Stromal cell of bone marrow (primary cell): ENCODE measurements around the gene NALCN.
"Not testable (repeated sequence)": the region's sequence is repeated elsewhere in the genome, so short reads cannot be mapped to it uniquely, and the experiment has no call there.

Source experiments
- DNase-seq: peaks from one replicate; pipeline ENCODE4 v3.0.0-alpha.2; 2012; ENCODE audit warnings: low read depth

NALCN gene

DNA sequence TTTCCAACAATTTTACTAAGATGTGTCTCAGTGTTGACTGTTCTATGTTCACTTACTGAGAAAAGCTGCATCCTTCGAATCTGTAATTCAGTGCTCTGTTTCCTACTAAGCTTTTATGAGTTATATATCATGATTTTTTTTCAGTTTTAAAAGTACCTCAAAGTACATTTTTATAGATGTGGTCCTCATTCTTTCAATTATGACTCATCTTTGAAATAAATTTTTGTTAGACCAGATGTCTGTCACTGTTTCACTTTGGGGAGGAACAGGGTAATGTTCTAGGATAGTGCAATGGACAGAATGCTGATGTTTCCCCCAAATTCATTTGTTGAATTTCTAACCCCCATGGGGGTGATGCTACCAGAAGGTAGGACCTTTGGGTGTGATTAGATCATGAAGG lies 74.8 kb downstream of the NALCN start:
- no peak for DNase-seq

DNA sequence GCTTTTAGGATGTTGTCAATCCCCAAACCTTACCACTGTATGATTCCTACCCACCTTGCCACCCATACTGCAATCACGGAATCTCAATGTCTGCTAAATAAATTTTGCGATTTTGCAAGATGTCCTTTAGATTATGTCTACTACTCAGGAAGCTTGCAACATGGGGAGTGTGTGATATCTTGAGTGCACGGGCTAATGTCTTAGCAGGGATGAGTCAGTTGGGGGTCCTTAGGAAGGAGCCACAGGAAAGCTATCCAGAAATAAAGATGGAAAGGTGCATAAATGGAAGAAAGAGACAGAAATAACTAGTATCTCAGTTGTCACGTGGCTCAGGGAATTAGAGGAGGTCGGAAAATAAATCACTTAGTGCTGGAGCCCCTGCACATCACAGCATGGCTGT lies 77.1 kb downstream of the NALCN start:
- DNase-seq, result no peak

DNA sequence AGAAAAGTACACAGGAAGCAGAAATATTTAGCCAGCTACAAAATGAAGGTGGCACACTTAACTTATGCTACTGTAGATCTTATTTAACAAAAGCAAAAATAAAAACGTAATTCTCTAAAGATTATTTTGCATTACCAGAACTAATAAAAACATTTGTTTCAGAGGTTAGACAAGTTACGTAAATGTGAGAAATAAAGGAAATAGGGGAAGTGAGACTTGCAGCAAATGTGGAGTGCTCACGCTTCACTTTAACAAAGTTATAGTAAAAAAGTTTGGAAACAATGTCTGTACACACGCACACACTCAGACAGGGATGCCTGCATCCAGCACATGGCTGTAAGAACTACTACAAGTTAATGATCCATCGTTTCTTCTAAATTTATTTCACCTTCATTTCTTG lies 83.7 kb downstream of the NALCN start:
- DNase-seq, result no peak

DNA sequence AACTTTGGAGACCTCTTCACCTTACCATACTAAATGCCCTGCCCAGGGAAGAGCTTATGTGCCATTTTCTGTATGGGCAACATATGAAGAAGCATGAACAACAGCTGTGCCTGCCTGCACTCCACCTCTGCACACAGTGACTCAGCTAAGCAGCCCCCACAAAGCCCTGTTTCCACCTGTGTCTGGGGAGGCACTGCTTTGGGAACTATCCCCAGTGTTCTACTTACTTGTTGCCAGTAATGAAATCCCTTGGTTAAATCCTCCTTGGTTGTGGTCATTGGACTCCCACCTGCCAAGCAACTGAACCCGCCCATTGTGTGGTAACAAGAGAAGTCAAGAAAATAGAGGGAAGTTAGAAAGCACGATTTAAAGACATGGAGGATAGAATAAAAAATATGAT lies 84.6 kb downstream of the NALCN start:
- DNase-seq, result no peak

DNA sequence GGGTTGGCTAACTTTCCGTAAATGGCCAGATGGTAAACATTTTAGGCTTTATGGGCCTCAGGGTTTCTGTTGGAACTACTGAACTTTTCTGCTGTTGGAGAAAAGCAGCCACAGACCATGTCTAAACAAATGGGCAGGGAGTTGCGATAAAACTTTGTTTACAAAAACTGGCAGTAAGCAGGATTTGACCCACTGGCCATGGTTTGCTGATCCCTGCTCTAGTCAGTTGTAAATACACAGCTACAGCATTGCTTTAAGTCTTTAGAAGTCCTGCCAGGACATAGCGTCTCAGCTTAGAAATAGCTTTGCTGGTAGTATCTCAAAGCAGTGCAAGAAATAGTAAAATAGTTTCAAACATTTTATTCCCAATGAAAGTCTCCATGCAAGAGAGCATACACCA lies 88.4 kb downstream of the NALCN start:
- DNase-seq, result no peak

DNA sequence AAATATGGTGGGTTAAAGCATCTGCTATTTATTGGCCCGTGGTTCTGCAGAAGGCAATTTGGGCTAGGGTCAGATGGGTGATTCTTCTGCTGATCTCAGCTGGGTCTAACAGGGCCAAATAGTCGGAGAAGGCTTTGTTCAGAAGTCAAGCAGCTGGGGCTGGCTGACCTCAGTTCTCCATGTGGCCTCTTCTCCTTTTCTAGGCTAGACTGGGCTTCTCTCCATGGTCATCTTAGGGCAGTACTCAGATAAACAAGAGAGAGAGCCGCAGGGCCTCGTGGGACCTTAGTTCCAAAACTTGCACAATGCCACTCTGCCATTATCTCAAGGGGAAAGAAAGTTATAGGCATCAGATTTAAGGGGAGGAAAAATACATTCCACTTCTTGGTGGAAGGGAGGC lies 89.6 kb downstream of the NALCN start:
- DNase-seq, result no peak

DNA sequence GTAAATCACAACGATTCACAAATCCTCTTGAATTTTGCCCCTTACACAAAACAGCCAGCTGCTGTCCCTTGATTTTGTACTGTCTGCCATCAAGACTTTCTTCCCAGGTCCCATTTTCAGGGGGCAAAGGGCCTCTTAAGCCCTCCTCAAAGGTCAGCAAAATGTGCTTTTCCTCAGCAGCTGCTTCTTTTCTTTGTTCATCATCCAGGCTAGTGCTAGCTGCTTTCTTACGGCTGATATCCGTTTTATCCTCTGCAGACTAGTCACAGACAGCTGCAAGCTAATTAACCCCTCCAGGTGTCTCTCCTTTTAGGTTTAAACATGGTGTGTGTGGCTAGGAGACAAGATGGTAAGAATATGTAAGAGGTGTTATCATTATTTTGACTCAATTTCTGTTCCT lies 90.9 kb downstream of the NALCN start:
- DNase-seq, result no peak

DNA sequence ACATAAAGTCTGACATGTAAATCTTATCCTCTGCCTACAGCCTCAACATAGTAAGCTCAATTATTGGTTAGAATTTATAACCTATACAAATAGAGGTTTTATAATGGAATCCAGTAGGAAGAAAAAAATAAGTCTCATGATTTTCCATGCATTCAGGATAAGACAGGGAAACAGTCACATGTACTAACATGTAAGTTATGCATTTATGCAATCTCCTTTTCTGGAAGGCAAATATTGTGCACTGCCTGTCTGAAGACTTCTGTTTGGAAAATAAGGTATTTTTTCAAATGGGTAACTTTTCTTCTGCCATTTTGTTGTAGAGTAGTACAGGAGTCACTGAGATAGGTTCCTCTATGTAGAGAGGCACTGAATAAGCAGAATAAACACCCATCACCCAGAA lies 92.7 kb downstream of the NALCN start:
- DNase-seq, result no peak

DNA sequence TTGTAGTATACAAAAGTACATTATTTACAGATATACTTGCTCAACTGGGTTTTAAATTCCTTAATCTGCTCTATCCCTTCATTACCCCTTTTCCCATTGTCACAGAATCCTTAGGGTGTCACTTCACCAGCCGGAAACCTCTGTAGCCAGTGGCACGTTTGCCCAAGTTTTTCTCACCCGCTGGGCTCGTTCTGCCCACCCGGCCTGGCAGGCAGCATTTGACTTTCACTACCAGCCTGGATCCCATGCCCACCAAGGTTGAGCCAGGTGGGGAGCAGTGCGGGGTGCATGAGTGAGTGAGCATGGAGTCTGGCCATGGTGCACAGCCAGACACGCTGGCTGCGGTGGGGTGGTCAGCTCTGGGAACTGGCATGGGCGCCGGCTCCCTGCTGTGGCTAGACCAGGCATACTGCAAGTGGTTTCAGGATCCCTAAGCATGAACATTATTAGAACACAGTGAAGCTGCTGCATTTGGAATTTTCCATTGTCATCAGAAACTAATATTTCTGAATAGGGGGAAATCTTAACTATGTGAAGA lies 98.3 kb downstream of the NALCN start:
- no peak for DNase-seq

DNA sequence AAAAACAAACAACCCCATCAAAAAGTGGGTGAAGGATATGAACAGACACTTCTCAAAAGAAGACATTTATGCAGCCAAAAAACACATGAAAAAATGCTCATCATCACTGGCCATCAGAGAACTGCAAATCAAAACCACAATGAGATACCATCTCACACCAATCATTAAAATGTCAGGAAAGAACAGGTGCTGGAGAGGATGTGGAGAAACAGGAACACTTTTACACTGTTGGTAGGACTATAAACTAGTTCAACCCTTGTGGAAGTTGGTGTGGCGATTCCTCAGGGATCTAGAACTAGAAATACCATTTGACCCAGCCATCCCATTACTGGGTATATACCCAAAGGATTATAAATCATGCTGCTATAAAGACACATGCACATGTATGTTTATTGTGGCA lies 102.8 kb downstream of the NALCN start:
- DNase-seq, result not testable (repeated sequence)

DNA sequence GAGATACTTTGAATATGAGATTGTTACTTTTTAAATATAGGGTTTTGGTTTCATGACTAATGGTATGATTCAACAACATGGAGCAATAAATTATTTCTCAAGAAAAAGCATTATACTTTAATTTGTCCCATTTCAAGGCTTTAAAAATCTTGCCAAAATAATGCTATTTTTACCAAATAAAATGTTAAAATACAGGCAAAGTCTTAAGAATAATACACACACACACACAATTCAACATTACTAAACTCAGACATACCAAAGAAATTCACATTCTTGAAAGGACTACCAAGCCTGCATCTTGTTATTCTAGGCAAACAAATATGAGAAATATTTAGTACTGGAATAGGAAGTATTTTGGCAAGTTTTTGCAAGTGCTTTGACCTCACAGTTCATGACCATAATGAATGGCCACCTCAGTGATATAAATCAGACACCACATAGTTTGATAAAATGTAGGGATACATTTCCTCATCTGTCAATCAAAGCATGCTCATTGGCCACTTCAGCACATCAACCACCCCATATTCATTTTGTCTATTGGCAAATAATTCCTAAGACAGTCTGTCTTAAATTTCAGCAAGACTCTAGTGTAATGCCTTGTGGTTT lies 107.2 kb downstream of the NALCN start:
- peak; percentile 78 for DNase-seq

DNA sequence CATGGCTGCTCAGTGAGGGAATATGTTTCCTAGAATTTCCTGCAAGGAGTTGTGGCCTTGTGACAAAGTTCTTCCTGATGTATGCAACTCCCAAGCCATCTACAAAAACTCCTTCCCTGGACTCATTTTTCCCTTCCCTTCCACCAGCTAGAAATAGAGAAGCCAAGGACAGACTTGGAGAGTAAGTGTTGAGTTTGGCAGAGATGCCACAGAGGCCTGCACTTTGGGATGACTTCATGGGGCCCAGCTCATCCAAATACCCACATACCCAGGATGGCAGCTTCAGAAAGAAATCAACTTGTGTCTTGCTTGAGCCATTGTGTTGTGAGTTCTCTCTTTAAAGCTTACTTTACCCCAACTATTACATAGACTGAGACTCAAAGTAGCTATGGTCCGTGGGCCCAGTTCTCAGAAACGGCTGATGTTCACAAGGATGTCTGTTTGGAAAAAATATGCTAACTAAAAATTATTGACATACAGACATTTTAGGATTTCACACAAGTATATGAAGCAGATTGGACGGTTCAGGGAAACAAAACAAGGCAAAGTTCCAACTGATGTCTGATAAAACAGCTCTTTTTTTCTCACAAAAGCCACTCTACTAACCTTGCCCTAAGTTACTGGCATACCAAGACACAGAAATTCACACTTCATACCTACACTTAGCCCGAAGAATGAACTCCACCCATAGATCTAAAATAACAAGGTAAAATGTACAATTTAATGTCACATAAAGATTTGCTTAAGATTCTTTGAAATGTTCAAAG lies 107.9 kb downstream of the NALCN start:
- DNase-seq, result no peak

DNA sequence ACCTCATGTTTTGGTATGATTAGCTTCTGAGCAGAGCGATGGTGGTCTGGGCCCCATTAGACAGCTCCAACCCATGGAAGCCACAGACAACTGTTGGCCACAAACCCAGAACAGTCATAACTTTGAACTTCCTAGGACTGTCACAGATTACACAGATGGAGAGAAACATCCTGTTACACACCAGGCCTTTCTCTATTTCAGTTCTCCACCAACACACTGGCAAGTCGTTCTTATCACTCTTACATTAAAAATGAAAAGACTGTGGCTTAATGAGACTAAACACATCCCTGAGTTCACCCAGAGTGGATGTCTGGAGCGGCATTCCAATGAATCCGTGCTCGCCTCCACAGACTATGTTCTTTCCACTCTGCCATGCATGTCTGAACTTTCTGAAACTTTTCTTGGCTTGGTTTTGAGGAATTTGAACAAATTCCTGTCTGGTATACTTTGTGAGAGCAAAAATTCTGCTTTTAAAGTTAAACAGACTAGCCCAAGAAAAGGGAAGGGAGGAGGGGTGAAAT lies 109.1 kb downstream of the NALCN start:
- DNase-seq, result no peak

DNA sequence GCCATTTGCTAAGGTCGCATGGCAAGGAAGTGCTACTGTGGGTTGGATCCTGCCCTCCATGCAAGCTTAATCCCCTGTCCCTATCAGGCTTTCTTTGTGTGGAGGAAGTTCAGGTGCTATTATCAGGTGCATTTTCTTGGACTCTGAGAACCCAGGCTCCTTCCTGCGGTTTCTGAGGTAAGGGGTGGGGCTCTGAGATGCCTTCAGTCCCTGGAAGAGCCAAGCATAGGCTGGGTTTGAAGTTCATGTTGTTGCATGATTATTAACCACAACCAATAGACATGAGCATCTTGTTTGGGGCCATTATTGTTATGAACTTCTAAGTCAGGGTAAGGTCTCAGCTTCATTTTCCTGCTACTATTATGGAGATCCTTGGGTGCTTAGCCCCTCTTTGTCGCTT lies 109.5 kb downstream of the NALCN start:
- no peak for DNase-seq

DNA sequence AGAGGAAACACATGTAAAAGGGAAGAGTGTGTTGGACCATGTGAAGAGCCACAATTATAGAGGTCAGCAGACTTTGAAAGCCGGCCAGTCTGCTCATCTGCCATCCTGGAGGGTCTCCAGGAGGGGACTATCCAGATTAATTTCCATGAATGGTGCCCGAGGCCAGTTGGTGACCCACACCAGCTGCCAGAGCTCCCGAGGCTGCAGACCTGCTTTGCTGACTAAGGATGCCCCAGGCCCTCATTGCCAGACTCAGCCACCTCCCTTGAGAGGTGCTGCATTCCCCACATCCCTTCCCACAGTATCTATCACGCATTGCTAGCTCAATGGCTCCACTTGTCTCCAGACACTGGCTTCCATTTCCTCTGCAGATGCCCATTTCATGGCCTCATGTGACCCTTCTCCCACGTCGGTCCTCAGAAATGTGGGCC lies 110.3 kb downstream of the NALCN start:
- DNase-seq, result no peak

DNA sequence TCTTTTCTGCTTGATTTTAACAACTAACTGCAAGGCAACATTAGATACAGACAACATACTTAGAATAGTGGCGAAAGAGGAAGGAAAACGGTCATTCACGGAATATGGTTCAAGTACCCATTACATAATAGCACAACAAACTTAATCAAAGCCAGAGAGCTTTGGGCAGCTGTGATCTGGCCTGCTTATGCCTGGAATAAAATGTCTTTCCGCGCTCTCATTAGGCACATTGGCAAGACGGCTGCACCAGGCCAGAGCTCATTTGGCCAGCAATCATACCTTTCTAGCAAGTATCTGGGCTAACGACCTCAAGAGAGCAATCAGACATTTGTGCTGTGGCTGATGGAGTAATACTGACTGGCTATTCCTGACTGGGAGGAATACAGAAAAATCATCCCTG lies 112.8 kb downstream of the NALCN start:
- no peak for DNase-seq

DNA sequence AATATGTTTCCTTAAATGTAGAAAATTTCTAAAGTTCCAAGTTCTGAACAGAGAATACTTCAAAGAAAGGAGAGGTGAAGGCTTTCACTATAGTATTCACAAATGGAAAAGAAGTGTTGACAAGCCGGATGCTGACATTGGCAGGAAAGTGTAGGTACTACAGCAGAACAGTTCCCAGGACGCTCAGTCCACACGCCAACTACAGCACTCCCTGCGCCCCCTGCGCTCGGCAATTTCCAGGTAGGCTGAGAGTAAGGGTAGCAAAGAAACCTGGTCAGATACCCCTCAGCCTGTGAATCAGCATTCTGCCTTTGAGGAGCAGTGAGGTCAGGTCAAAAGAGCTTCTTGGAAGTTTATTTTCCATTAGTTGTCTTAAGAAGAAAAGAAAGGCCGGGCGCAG lies 115.3 kb downstream of the NALCN start:
- DNase-seq, result no peak

DNA sequence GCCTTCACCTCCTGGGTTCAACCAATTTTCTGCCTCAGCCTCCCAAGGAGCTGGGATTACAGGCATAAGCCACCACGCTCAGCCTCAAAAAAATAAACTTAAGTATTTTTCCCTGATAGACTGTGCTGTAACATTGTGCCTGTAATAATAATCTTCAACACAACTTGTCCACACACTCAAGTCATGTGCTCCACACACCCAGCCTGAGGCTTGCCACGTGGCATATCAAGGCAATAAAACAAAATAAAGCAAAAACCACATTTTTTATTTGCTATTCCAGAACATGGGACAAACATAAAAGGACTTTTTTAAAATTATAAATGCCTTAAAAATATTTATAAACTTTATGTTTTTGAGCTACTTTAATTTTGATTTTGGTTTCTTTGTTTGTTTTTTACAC lies 115.8 kb downstream of the NALCN start:
- DNase-seq, result no peak

DNA sequence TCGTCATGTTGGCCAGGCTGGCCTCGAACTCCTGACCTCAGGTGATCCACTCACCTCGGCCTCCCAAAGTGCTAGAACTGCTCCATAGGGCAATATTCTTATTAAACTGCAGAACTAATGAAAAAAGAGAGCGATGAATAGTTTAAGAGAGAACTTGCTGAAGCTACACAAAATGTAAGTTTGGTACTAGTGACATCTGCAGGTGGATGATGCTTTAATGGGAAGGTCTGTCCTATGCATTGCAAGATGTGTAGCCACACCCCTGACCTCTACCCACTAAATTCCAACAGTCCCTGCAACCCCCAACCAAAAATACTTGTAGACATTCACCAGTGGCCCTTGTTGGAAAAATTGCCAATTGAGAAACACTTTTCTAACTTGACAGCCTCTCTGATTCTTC lies 117.8 kb downstream of the NALCN start:
- DNase-seq, result no peak

DNA sequence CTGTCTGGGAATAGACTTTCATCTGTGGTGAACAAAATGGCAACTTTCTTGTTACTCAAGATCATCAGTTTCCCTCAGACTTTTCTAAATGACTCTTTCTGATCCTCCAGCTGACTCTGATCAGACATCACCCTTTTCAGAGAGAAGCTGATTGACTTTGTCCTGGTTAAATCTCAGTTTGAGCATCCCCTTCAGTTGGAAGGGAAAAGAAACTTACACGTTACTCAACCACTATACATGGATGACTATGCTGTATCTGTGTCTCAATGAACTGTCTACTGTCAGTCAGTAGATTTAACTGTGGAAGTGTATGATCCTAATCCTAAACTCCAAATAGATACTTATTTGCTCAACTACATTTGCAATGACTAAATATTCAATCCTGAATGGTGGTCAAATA lies 118.5 kb downstream of the NALCN start:
- DNase-seq, result no peak

DNA sequence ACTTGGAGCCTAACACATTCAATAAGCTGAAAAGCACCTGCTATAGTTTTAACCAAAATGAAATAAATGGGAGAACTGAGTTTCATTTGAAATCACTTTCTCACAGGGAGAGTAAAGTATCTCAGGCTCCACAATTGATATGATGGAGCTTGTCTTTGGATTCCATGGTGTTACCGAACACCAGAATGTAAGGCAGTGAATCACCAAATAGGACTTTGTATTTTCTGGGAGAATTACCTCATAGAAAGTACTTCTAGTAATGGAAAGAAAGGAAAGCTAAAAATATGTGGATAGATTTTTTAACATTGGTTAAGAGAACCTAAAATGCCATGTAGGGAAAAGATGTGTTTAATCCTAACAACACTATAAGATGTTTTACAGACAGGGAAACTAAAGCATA lies 123.6 kb downstream of the NALCN start:
- no peak for DNase-seq

DNA sequence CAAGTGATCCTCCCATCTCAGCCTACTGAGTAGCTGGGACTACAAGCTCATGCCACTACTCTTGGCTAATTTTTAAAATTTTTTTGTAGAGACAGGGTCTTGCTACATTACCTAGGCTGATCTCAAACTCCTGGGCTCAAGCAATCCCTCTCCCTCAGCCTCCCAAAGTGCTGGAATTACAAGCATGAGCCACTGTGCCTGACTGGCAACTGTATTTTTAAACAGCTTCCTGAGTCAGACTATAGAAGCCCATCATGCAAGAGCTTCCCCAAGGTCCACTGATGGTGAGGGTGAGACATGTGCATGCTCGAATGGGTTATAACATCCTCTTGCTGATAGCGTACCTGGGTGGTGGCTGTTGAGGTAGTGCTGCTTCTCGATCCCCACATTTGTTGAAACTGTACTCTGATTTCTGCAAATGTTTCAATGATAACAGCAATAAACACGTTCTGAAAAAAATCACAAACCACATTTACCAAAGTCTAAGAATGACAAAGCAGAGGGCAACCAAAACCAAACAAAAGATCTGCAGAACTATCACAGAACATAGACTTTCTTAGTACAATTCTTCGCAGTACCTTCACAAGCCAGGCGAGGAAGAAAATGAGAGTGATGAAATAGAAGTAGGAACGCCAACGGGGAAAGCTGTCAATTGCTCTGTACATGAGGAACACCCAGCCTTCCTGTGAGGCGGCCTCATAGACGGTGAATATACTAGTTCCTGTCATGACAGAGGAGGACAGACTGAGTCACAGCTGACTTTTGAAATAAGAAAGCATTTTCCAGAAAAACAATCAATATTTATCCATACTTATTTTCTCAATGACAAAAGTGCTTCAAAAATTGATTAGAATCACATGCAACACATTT lies 124.4 kb downstream of the NALCN start:
- no peak for DNase-seq

DNA sequence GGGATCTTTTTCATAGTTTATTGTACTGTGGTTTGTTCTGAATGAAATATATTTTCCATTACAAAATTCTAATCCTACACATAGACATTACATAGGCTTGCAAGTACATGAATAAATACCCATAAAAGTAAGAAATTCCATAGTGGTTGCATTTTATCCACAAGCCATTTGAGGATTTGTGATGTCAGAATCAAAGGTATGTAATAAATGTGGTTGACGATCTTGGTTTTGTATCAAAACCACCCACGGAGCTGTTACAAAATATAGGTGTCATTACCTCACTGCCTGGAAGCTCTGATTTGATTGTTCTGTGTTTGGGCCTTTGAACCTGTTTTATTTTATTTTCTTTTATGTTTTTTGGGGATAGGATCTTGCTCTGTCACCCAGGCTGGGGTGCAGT lies 125.1 kb downstream of the NALCN start:
- no peak for DNase-seq
